DLD1 (cell line): ENCODE results near the gene ASB4.
"Not testable (repeated sequence)": the region's sequence is repeated elsewhere in the genome, so short reads cannot be mapped to it uniquely, and the experiment has no call there.

Source experiments
- in situ Hi-C: cut with HindIII; loops from 2 replicates; pipeline ENCODE4 v1.10.0; 2017; ENCODE audit warnings: low sequenced_read_pairs

ASB4 gene

GRCh38 chr7:95478272-95479037 is 7.3 kb upstream of the ASB4 start:
- in situ Hi-C loops = loop anchor here (25.0 kb wide), 1 partner anchor 1041 kb away; no protein-coding TSS in a partner anchor

DNA sequence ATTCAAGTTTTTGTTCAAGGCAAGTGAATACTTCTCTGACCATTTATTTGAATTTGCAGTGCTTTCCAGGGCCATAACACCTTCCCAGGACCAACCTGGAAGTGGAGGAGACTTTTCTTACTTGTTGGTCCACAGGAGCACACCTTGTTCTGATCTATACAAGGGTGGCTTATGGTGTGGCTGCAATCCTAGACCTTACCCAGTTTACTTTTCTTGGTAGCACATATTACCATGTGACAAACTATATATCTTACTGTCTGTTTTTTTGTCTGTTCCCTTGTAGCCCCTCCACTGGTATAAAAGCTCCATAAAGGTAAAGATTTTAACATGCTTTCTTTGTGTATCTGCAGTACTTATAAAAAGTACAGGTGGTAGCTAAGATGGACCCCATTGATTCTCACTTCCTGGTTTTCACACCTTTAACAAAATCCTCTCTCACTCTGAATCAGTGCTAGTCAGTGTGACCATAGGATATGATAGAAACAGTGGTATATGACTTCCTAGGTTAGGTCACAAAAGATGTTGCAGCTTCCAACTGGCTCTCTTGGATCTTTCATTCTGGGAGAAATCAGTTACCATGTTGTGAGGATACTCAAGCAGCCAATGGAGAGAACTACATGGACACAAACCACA is 5.6 kb upstream of the ASB4 start:
- in situ Hi-C loops = loop anchor here (25.0 kb wide), 1 partner anchor 1043 kb away; no protein-coding TSS in a partner anchor

- in situ Hi-C loops = loop anchor here (25.0 kb wide), 1 partner anchor 1044 kb away; no protein-coding TSS in a partner anchor
These were observed 4.2 kb upstream of the ASB4 start for GRCh38 chr7:95481271-95482165.

- in situ Hi-C loops = loop anchor here (25.0 kb wide), 1 partner anchor 1045 kb away; no protein-coding TSS in a partner anchor
These were observed 3.3 kb upstream of the ASB4 start for GRCh38 chr7:95482424-95482823.

DNA sequence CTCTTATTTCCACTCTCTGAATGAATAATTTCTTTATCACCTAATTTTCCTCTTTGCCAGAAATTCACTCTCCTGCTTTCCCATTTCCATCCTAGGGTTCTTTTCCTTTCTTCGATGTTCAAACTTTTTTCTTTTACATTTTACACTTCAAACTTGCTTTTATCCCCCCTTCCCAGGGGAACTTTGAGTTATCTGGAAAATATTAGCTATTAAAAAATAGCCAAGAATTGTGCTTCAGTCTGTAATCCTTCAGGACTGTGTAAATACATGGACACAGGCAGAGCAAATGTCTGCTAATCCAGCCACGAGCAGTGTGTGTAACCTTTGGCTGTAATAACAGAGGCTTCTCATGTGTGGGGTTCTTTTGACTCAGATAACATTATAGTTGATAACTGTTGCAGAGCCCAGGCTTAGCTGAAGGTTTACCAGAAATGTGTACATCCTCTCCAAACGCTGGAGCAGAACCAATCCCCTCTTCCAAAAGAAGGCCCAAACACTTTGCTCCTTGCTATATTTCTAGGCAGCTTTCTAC is 4.6 kb downstream of the ASB4 start:
- in situ Hi-C loops = loop anchor here (25.0 kb wide), 1 partner anchor 1053 kb away; no protein-coding TSS in a partner anchor

DNA sequence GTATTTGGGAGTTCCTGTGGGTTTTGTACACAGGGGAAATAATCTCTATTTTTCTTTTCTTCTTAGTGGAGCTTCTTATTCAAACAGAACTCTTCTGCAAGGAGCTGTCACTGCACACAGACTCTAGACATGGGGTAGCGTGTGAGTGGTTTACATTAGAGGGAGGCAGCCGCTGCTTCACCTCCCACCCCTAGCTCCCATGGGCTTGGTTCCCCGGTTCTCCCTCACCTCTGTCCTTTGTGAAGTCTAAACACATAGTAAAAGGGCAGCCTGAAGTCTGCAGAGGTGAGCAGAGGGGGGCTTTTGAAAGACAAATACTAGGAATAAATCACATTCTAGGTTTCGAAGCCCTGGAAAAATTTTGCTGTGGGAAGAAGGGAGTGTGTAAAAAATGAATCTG is 5.5 kb downstream of the ASB4 start:
- in situ Hi-C loops = loop anchor here (25.0 kb wide), 1 partner anchor 1054 kb away; no protein-coding TSS in a partner anchor

DNA sequence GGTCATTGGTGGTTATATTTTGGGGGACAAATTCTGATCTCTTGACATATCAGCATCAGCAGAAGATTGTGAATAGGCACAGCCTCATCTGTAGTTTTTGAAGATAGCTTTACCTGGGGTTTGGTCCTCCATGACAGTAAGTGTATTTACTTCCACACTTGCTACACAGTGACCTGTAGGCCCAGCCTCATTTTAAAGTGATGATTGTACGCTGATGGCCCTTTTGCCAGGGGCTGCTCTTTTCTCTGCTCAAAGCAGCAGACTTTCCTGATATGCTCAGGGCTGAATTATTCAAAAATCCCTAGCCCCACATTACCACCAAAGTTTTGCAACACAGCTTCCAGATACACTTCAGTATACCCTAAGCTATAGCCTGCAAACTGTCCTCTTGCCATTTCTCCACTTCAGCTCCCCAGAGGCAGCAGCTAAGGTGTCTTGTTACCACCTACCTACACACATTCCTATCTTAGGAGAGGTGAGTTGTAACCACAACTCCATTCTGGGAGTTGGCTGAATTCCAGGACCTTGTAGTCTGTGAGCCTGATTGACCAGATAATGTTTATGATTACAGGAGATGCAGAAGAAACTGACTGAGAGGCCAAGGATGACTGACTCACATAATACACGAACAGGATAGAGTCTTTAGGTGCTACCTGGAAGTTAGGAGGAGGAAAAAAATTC is 6.0 kb downstream of the ASB4 start:
- in situ Hi-C loops = loop anchor here (25.0 kb wide), 1 partner anchor 1054 kb away; no protein-coding TSS in a partner anchor

DNA sequence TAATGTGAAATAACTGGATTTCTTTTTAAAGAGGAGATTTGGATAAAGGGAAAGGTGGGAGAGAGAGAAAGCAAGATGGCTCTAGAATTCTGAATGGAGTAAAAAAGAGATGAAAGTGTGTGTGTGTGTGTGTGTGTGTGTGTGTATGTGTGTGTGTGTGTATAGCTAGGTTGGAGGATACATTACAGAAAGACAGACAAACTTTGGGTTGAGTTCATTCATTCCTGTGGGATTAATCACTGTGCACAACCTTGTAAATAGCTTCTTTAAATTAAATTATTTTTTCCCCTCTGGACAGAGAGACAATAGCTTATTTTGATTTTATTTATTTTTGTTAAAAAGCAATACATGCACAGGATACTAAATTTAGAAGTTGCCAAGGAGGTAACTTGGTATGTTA is 7.5 kb downstream of the ASB4 start:
- in situ Hi-C loops = loop anchor here (25.0 kb wide), 1 partner anchor 1056 kb away; no protein-coding TSS in a partner anchor

GRCh38 chr7:95493844-95494243 is 8.1 kb downstream of the ASB4 start:
- in situ Hi-C loops = loop anchor here (25.0 kb wide), 1 partner anchor 1057 kb away; no protein-coding TSS in a partner anchor

DNA sequence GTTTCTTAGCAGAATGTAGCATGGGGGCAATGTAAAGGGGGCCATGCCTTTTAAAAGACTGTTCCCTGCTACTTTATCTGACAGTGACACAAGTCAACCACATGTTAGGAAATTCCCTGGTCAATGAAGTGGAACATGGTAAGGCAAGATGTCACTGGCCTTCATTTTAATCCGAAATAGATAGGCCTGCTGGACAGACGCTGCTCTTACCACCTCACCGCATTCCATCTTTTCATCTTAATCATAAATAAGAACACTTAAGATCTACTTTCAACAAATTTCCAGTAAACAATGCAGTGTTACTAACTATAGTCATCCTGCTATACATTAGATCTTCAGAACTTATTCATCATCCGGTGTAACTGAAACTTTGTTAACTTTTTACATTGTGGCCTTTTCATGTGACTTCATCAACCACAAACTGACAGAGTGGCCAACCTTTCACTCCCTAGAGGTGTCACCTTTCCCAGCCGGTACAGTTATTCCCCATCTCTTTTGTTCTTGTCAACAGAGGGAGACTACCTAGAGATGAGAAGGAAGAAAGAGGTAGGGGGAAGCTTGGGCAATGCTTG is 15.6 kb downstream of the ASB4 start:
- in situ Hi-C loops = no loop called here

GRCh38 chr7:95502403-95502802 is 16.7 kb downstream of the ASB4 start:
- in situ Hi-C loops = no loop called here

DNA sequence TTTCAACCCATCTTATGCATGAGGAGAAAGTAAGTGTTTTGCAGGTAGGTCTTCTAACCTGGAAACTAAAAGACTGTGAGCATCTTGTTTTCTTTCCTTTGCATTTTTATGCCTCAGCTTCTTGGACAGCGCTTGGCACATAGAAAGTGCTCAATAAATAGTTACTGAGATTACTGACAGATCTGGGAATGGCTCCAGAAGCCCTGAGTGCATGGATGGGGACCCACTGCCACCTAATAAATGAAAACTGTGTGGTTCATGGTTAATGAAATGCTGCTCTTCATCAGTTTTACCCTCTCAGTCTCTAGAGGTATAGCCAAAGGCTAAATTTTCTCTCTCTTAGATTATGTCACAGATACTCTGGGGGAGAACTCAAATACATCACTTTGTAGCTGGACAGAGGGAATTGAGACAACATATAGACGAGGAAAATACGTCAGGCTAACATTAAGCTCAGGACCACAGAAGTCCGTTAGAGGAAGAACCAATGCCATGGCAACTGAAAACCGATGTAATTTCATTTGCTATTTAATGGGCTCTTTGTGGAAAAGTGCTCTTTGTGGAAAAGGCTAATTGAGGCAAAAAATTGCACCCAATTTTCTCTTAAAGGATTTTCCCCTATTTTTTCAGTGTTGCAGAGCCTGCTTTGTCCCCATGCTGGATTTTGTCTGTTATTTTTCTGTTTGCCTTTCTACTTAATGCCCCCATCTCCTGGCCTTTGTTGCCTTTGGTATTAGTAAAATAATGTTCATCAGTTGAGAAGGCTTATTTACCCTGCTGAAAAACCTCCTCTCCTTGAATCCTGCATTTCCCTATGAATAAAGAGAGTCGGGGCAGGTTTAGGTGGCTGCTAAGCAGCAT is 17.8 kb downstream of the ASB4 start:
- in situ Hi-C loops = no loop called here

DNA sequence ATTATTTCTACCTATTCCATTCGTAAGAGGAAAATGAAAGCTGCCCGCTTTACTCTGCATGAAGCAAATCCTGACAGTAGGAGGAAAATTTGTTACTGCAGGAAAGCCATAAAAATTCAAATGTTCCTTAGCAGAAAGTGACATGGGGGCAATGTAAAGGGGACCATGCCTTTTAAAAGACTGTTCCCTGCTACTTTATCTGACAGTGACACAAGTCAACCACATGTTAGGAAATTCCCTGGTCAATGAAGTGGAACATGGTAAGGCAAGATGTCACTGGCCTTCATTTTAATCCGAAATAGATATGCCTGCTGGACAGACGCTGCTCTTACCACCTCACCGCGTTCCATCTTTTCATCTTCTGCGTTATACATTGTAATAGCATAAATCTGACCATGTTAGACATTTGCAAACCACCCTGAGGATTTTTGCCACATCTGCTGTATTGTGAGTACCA is 18.4 kb downstream of the ASB4 start:
- in situ Hi-C loops = not testable (repeated sequence)

- in situ Hi-C loops = no loop called here
These were observed 23.0 kb downstream of the ASB4 start for GRCh38 chr7:95508780-95509179.

- in situ Hi-C loops = no loop called here
These were observed 23.5 kb downstream of the ASB4 start for GRCh38 chr7:95509199-95509598.

GRCh38 chr7:95511716-95512260 is 26.0 kb downstream of the ASB4 start:
- in situ Hi-C loops = no loop called here

GRCh38 chr7:95517458-95517857 is 31.7 kb downstream of the ASB4 start:
- in situ Hi-C loops = no loop called here

- in situ Hi-C loops = no loop called here
These were observed 32.1 kb downstream of the ASB4 start for GRCh38 chr7:95517870-95518269.
